ENCODE measurements around the gene SAFB2. TPM values are rescaled to one million over a fixed set of nuclear protein-coding genes. Genes with fewer than 3 reads are reported as not detected.
A peak's percentile ranks its signal among the peaks of the same experiment; 100 is the strongest.

The SAFB2 gene
- polyA plus RNA-seq (2012; rRNA removed): 20.3 and 37.7 TPM in 2 replicates
- polyA plus RNA-seq (2012; cell fraction: cytosol; rRNA removed): 20.4 and 21.6 TPM in 2 replicates
- polyA plus RNA-seq (2012; cell fraction: nucleus; rRNA removed): 84.9 and 120 TPM in 2 replicates

DNA sequence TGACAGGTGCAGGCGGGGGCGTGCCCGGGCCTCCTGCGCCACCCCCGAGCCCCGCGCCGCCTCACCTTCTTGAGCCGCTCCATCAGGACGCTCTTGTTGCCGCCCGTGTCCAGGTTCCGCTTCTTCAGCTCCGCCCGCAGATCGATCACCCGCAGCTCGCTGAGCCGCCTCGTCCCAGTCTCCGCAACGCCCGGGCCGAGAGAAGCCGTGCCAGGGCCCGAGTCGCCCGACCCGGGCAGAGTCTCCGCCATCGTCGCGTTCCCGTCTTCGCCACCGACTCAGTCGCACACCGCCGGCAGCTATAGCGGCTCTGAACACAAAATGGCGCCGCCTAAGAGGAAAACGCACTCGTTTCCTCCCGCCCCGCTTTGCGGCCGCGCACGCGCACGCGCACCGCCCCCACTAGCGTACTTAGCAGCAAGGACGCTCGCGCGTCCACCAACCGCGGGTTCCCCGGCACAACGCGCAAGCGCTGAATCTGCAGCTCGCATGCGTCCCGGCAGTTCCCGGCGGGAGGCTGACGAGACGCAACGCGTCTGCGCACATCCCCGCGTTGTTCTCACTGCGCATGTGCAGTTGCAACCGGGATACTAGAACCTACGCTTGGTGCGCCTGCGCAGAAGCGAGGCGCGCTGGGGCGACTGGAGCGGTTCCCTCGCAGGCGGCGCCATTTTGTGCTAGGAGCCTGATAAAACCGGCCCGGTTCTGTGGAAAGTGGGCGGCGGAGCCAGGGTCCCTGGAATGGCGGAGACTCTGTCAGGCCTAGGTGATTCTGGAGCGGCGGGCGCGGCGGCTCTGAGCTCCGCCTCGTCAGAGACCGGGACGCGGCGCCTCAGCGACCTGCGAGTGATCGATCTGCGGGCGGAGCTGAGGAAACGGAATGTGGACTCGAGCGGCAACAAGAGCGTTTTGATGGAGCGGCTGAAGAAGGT lies at the start of gene SAFB2, which contains the start of gene SAFB:
SAFB2 (minus strand) TSS at position 312 of the 932 bp plus-strand sequence; CDS start at position 251, 61 bp downstream.
SAFB (plus strand) TSS at position 619 of the 932 bp plus-strand sequence; CDS start at position 742, 123 bp downstream.
- POLR2A ChIA-PET: interaction anchor here (1.0 to 1.8 kb wide), 6 partner anchors 22 to 98 kb away, joined by 3 to 5 read pairs (median 3); partner anchors contain the start of genes CATSPERD and LONP1
- CTCF ChIA-PET: interaction anchor here (1.4 to 3.2 kb wide), 2 partner anchors 65 to 75 kb away, joined by 6 to 14 read pairs; no protein-coding TSS in a partner anchor
- TF ChIP-seq, protein P1, sequence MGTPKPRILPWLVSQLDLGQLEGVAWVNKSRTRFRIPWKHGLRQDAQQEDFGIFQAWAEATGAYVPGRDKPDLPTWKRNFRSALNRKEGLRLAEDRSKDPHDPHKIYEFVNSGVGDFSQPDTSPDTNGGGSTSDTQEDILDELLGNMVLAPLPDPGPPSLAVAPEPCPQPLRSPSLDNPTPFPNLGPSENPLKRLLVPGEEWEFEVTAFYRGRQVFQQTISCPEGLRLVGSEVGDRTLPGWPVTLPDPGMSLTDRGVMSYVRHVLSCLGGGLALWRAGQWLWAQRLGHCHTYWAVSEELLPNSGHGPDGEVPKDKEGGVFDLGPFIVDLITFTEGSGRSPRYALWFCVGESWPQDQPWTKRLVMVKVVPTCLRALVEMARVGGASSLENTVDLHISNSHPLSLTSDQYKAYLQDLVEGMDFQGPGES (IDR thresholded peaks at IDR 0.05; ENCODE audit: low read depth, low read length): no peak
- TF ChIP-seq, protein P2, sequence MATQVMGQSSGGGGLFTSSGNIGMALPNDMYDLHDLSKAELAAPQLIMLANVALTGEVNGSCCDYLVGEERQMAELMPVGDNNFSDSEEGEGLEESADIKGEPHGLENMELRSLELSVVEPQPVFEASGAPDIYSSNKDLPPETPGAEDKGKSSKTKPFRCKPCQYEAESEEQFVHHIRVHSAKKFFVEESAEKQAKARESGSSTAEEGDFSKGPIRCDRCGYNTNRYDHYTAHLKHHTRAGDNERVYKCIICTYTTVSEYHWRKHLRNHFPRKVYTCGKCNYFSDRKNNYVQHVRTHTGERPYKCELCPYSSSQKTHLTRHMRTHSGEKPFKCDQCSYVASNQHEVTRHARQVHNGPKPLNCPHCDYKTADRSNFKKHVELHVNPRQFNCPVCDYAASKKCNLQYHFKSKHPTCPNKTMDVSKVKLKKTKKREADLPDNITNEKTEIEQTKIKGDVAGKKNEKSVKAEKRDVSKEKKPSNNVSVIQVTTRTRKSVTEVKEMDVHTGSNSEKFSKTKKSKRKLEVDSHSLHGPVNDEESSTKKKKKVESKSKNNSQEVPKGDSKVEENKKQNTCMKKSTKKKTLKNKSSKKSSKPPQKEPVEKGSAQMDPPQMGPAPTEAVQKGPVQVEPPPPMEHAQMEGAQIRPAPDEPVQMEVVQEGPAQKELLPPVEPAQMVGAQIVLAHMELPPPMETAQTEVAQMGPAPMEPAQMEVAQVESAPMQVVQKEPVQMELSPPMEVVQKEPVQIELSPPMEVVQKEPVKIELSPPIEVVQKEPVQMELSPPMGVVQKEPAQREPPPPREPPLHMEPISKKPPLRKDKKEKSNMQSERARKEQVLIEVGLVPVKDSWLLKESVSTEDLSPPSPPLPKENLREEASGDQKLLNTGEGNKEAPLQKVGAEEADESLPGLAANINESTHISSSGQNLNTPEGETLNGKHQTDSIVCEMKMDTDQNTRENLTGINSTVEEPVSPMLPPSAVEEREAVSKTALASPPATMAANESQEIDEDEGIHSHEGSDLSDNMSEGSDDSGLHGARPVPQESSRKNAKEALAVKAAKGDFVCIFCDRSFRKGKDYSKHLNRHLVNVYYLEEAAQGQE (IDR thresholded peaks at IDR 0.05; ENCODE audit: low read depth, low read length): no peak
- TF ChIP-seq, protein P3, sequence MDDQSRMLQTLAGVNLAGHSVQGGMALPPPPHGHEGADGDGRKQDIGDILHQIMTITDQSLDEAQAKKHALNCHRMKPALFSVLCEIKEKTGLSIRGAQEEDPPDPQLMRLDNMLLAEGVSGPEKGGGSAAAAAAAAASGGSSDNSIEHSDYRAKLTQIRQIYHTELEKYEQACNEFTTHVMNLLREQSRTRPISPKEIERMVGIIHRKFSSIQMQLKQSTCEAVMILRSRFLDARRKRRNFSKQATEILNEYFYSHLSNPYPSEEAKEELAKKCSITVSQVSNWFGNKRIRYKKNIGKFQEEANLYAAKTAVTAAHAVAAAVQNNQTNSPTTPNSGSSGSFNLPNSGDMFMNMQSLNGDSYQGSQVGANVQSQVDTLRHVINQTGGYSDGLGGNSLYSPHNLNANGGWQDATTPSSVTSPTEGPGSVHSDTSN (IDR thresholded peaks at IDR 0.05): no peak
- TF ChIP-seq YY1 (IDR thresholded peaks at IDR 0.05; ENCODE audit: low read depth): peak; percentile 92
- no peak for TF ChIP-seq MEF2A (IDR thresholded peaks at IDR 0.05; ENCODE audit: borderline replicate concordance, low read depth)
- peak; percentile 28; the same call in 1 of the 2 replicates for TF ChIP-seq SIN3A (IDR thresholded peaks at IDR 0.05; ENCODE audit: borderline replicate concordance, low read depth, low read length)
- TF ChIP-seq, protein P4, sequence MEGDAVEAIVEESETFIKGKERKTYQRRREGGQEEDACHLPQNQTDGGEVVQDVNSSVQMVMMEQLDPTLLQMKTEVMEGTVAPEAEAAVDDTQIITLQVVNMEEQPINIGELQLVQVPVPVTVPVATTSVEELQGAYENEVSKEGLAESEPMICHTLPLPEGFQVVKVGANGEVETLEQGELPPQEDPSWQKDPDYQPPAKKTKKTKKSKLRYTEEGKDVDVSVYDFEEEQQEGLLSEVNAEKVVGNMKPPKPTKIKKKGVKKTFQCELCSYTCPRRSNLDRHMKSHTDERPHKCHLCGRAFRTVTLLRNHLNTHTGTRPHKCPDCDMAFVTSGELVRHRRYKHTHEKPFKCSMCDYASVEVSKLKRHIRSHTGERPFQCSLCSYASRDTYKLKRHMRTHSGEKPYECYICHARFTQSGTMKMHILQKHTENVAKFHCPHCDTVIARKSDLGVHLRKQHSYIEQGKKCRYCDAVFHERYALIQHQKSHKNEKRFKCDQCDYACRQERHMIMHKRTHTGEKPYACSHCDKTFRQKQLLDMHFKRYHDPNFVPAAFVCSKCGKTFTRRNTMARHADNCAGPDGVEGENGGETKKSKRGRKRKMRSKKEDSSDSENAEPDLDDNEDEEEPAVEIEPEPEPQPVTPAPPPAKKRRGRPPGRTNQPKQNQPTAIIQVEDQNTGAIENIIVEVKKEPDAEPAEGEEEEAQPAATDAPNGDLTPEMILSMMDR (IDR thresholded peaks at IDR 0.05): no peak
- TF ChIP-seq, protein P5, sequence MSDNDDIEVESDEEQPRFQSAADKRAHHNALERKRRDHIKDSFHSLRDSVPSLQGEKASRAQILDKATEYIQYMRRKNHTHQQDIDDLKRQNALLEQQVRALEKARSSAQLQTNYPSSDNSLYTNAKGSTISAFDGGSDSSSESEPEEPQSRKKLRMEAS (IDR thresholded peaks at IDR 0.05; ENCODE audit: low read depth): peak; percentile 35; the same call in 1 of the 2 replicates
- TF ChIP-seq EP300 (IDR thresholded peaks at IDR 0.05; ENCODE audit: borderline replicate concordance in 1 of 2, low read depth in 1 of 2, low read length in 1 of 2): no peak
- TF ChIP-seq TEAD4 (IDR thresholded peaks at IDR 0.05; ENCODE audit: borderline replicate concordance, insufficient read depth): no peak; the same call in 1 of the 2 replicates
- no peak for TF ChIP-seq RFX5 (IDR thresholded peaks at IDR 0.05; ENCODE audit: low read length)
- no peak for TF ChIP-seq TCF12 (IDR thresholded peaks at IDR 0.05)
- TF ChIP-seq, protein P6, sequence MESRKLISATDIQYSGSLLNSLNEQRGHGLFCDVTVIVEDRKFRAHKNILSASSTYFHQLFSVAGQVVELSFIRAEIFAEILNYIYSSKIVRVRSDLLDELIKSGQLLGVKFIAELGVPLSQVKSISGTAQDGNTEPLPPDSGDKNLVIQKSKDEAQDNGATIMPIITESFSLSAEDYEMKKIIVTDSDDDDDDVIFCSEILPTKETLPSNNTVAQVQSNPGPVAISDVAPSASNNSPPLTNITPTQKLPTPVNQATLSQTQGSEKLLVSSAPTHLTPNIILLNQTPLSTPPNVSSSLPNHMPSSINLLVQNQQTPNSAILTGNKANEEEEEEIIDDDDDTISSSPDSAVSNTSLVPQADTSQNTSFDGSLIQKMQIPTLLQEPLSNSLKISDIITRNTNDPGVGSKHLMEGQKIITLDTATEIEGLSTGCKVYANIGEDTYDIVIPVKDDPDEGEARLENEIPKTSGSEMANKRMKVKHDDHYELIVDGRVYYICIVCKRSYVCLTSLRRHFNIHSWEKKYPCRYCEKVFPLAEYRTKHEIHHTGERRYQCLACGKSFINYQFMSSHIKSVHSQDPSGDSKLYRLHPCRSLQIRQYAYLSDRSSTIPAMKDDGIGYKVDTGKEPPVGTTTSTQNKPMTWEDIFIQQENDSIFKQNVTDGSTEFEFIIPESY (IDR thresholded peaks at IDR 0.05; ENCODE audit: borderline replicate concordance, low read depth): no peak
- peak; percentile 29 for TF ChIP-seq CHD2 (IDR thresholded peaks at IDR 0.05; ENCODE audit: low read length, partially characterized antibody)
- TF ChIP-seq FOXJ3 (CRISPR knock-in tag; IDR thresholded peaks at IDR 0.05): no peak
- TF ChIP-seq NRF1 (IDR thresholded peaks at IDR 0.05; ENCODE audit: low read depth, low read length): peak; percentile 98
- peak; percentile 81; the same call in 1 of the 2 replicates for TF ChIP-seq MXI1 (IDR thresholded peaks at IDR 0.05; ENCODE audit: low read depth, low read length)
- no peak for TF ChIP-seq JUND (IDR thresholded peaks at IDR 0.05)
- TF ChIP-seq TAF1 (IDR thresholded peaks at IDR 0.05; ENCODE audit: borderline replicate concordance, low read depth, low read length): peak; percentile 91
- TF ChIP-seq RAD21 (IDR thresholded peaks at IDR 0.05; ENCODE audit: low read length): no peak
- no peak for TF ChIP-seq SMC3 (IDR thresholded peaks at IDR 0.05; ENCODE audit: low read depth, low read length)

More for the DNA sequence above, at the start of gene SAFB2, which contains the start of gene SAFB:
- Histone ChIP-seq H2AFZ (ENCODE audit: low read depth) (peak within 1 kb of the TSS; percentile 90; the same call in 1 of the 2 replicates), H3K4me2 (peak within 1 kb of the TSS; percentile 85), H3K36me3 (replicated peaks in 1 of 2; ENCODE audit: control insufficient read depth in 1 of 2, insufficient read depth in 2 of 2, low read length in 1 of 2) (peaks cover 48 to 54% of the 10 kb centered on the region in 2 experiments), H3K4me3 (ENCODE audit: low read depth in 2 of 2, low read length in 1 of 2) (peak within 1 kb of the TSS; percentile 93 to 98), H3K9me3 (no peaks in the 10 kb centered on the region), H3F3A (replicated peaks; ENCODE audit: insufficient read depth) (no peaks in the 10 kb centered on the region), H3K9me2 (no peaks in the 10 kb centered on the region), H3K79me2 (ENCODE audit: insufficient read depth) (peaks cover 96% of the 10 kb centered on the region), H3K4me1 (ENCODE audit: control insufficient read depth in 1 of 2, insufficient read depth in 2 of 2, low read depth in 1 of 2, low read length in 1 of 2) (peaks cover 10 to 34% of the 10 kb centered on the region in 2 experiments; a peak in 3 of 4 replicates), H4K20me1 (ENCODE audit: insufficient read depth) (peaks cover 40% of the 10 kb centered on the region), H3K27ac (ENCODE audit: low read depth in 2 of 2, low read length in 1 of 2) (peak within 1 kb of the TSS; percentile 92), H3K27me3 (ENCODE audit: insufficient read depth) (no peaks in the 10 kb centered on the region), H3K9ac (peak within 1 kb of the TSS; percentile 96)
- DNase-seq: peak; percentile 99
- WGBS (ENCODE audit: low lambda C conversion rate): under 1% methylated on average over 24 of the region's 116 CpGs
